ENCODE results near the gene SMCO4.
"Not testable (repeated sequence)": the region's sequence is repeated elsewhere in the genome, so short reads cannot be mapped to it uniquely, and the experiment has no call there.

Gene SMCO4, protein sequence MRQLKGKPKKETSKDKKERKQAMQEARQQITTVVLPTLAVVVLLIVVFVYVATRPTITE

DNA sequence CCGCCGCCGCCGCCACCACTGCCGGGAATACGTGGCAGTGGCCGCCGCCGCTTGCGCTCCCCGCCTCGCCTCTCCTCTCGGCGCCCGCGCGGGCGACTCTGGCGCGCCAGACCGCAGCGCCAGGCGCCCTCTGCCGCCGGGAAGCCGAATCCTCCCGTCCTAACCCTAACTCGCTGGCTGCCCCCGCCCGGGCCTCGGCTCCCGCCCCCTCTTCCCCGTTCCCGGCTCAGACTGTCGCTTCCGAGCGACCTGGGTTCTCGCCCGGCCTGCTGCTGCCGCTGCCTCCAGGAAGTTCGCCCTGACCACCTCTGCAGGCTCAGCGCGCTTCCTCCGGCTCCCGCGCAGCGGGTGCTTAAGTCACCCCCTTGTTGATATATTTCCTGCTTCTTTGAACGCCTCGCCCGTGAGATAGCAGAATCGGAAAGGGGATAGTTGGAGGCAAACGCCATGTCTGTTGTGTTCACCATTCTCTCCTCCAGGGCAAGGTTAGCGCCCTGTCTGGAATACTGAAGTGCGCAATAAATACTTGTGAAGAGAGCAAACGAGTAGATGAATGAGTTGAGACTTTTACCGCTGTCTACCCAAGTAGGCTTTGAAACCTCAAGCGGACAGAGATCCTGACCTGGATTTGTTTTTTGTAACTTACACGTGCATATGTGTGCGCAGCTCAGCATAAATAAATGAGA lies at the start of gene SMCO4:
Gene SMCO4 (minus strand): TSS at position 100 of the 686 bp plus-strand sequence. CDS start 64,202 bp downstream, outside the sequence.
- no peaks in the 10 kb centered on the region for H3K36me3 ChIP-seq (ENCODE audit: control insufficient read depth, insufficient read depth, low read length)
- TF ChIP-seq, protein P1, sequence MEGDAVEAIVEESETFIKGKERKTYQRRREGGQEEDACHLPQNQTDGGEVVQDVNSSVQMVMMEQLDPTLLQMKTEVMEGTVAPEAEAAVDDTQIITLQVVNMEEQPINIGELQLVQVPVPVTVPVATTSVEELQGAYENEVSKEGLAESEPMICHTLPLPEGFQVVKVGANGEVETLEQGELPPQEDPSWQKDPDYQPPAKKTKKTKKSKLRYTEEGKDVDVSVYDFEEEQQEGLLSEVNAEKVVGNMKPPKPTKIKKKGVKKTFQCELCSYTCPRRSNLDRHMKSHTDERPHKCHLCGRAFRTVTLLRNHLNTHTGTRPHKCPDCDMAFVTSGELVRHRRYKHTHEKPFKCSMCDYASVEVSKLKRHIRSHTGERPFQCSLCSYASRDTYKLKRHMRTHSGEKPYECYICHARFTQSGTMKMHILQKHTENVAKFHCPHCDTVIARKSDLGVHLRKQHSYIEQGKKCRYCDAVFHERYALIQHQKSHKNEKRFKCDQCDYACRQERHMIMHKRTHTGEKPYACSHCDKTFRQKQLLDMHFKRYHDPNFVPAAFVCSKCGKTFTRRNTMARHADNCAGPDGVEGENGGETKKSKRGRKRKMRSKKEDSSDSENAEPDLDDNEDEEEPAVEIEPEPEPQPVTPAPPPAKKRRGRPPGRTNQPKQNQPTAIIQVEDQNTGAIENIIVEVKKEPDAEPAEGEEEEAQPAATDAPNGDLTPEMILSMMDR (IDR thresholded peaks at IDR 0.05; ENCODE audit: insufficient read depth, low read length, poor library complexity, severe bottlenecking): peak; percentile 63
- peak within 1 kb of the TSS; percentile 82 for H3K4me3 ChIP-seq (replicated peaks; ENCODE audit: low read depth, low read length)
- DNase-seq (ENCODE audit: extremely low read depth, insufficient read length): peak; percentile 87
- no peaks in the 10 kb centered on the region for H3K27me3 ChIP-seq (replicated peaks; ENCODE audit: control insufficient read depth, insufficient read depth, low read length)

DNA sequence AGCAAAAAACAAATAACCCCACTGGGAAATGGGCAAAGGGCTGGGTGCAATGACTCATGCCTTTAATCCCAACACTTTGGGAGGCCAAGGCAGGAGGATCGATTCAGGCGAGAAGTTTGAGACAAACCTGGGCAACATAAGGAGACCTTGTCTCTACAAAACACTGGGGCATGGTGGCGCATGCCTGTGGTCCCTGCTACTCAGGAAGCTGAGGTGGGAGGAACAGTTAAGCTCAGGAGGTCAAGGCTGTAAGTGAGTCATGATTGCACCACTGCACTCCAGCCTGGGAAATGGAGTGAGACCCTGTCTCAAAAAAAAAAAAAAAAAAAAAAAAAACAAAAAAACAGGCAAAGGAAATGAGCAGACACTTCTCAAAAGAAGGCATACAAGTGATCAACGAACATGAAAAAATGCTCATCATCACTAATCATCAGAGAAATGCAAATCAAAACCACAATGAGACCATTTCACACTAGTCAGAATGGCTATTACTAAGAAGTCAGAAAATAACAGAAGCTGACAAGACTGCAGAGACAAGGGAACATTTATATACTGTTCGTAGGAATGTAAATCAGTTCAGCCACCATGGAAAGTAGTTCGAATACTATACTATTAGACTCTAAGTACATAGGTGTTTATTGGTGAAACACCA lies 48.2 kb upstream of the SMCO4 start:
- H3K27me3 ChIP-seq (replicated peaks; ENCODE audit: control insufficient read depth, insufficient read depth, low read length): no peaks in the 10 kb centered on the region
- H3K36me3 ChIP-seq (ENCODE audit: control insufficient read depth, insufficient read depth, low read length): no peaks in the 10 kb centered on the region
- peak; percentile 30 for DNase-seq (ENCODE audit: extremely low read depth, insufficient read length)
- H3K4me3 ChIP-seq (replicated peaks; ENCODE audit: low read depth, low read length): no peak overlapping the region
- TF ChIP-seq, protein P1 (IDR thresholded peaks at IDR 0.05; ENCODE audit: insufficient read depth, low read length, poor library complexity, severe bottlenecking): no peak

DNA sequence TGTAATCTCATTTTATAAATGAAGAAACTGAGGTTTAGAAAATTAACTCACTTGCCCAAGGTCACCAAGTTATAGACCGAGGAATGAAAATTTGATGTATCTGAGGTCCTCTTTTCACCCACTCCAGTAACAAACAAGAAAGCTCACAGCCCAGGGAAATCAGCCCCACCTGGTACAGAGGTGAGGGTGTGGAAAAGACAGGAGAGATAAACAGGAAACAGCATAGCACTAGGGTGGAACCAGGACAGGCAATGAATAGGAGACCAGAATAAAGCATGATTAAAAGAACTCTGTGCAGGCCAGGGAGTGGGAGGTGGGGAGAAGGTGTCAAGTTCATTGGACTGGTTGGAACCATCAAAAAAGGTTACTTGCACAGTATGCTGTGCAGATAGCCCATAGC lies 46.2 kb upstream of the SMCO4 start:
- no peaks in the 10 kb centered on the region; the same call in 1 of the 2 replicates for H3K27me3 ChIP-seq (replicated peaks; ENCODE audit: control insufficient read depth, insufficient read depth, low read length)
- H3K36me3 ChIP-seq (ENCODE audit: control insufficient read depth, insufficient read depth, low read length): no peaks in the 10 kb centered on the region
- DNase-seq (ENCODE audit: extremely low read depth, insufficient read length): no peak
- TF ChIP-seq, protein P1 (IDR thresholded peaks at IDR 0.05; ENCODE audit: insufficient read depth, low read length, poor library complexity, severe bottlenecking): no peak
- no peak overlapping the region for H3K4me3 ChIP-seq (replicated peaks; ENCODE audit: low read depth, low read length)

GRCh38 chr11:93587858-93588581 lies 44.8 kb upstream of the SMCO4 start:
- no peak for DNase-seq (ENCODE audit: extremely low read depth, insufficient read length)
- Histone ChIP-seq H3K27me3 (replicated peaks; ENCODE audit: control insufficient read depth, insufficient read depth, low read length) (no peaks in the 10 kb centered on the region; the same call in 1 of the 2 replicates), H3K36me3 (ENCODE audit: control insufficient read depth, insufficient read depth, low read length) (no peaks in the 10 kb centered on the region), H3K4me3 (replicated peaks; ENCODE audit: low read depth, low read length) (no peak overlapping the region)
- TF ChIP-seq, protein P1 (IDR thresholded peaks at IDR 0.05; ENCODE audit: insufficient read depth, low read length, poor library complexity, severe bottlenecking): no peak

DNA sequence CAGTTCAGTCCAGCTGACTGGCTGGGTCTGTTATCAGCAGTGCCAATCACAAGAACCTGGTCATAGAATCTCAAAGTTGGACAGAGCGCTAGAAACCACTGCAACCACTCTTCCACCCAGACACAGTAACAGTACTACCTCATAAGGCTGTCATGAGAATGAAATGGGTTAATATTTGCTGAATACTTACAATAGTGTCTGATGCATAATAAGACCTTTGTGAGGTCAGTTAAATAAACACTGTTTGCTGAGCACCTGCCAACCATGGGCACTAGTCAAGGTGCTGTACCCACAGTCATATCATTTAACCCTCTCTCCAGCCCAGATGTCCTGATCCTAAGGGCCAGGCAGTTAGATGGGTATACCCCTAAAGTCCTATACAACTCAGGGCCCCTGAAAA lies 44.2 kb upstream of the SMCO4 start:
- DNase-seq (ENCODE audit: extremely low read depth, insufficient read length); H3K27me3 ChIP-seq (replicated peaks; ENCODE audit: control insufficient read depth, insufficient read depth, low read length); H3K36me3 ChIP-seq (ENCODE audit: control insufficient read depth, insufficient read depth, low read length); H3K4me3 ChIP-seq (replicated peaks; ENCODE audit: low read depth, low read length): not testable (repeated sequence)

DNA sequence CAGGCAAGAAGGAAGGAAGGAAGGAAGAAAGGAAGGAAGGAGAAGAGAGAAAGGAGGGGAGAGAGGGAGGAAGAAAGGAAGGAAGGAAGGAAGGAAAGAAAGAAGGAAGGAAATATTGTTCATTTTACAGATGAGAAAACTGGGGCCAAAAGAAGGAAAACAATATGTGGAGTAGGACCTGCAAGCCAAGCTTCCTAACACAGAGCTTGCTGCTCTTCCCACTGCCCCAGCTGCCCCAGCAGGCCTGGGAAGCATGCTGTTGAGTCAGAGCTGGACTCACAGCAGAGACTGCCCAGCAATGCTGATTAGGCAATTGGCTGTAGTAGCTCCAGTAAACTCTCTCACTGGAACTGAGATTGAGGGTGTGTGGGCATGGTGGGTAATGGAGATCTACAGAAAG lies 42.6 kb upstream of the SMCO4 start:
- TF ChIP-seq, protein P1 (IDR thresholded peaks at IDR 0.05; ENCODE audit: insufficient read depth, low read length, poor library complexity, severe bottlenecking): no peak
- Histone ChIP-seq H3K4me3 (replicated peaks; ENCODE audit: low read depth, low read length) (no peak overlapping the region), H3K36me3 (ENCODE audit: control insufficient read depth, insufficient read depth, low read length) (no peaks in the 10 kb centered on the region), H3K27me3 (replicated peaks; ENCODE audit: control insufficient read depth, insufficient read depth, low read length) (no peaks in the 10 kb centered on the region; the same call in 1 of the 2 replicates)
- DNase-seq (ENCODE audit: extremely low read depth, insufficient read length): no peak

Data from GM06990 (cell line).